ENCODE data around the gene OR4K5.

GRCh38 chr14:19949218-19949617, 28.8 kb downstream of the OR4K5 start:
- TF ChIP-seq CTCF (IDR thresholded peaks at IDR 0.05) (no peak), POLR2A (IDR thresholded peaks at IDR 0.05) (no peak)
